AG04449 (cell line): Measurements from ENCODE around the gene FZD4.
"Not testable (repeated sequence)": the region's sequence is repeated elsewhere in the genome, so short reads cannot be mapped to it uniquely, and the experiment has no call there.

ENCODE experiments used
- CTCF ChIA-PET: fragments of 350-600 bp; formaldehyde crosslinking; extraction: SDS; loops from one replicate; lab custom pipeline; 2021; ENCODE audit warnings: antibody characterized with exemption; lab: Yijun Ruan, JAX
- POLR2A ChIA-PET: fragments of 400-600, 350-600 bp; formaldehyde crosslinking; extraction: SDS; loops from one replicate; lab custom pipeline; 2020; ENCODE audit warnings: antibody characterized with exemption, inconsistent platforms; lab: Yijun Ruan, JAX
- DNase-seq: peaks from one replicate; pipeline ENCODE4 v3.0.0-alpha.2; 2010; ENCODE audit warnings: low read depth, low spot score
- H3K4me3 ChIP-seq: 2 replicates; pipeline ENCODE4 v1.5.1; 2011; ENCODE audit warnings: low read depth, mild to moderate bottlenecking, control low read depth, low read length
- TF ChIP-seq, protein P1 (sequence below): IDR thresholded peaks from one replicate; pipeline ENCODE4 v1.5.1; 2011; ENCODE audit warnings: mild to moderate bottlenecking, moderate library complexity, low read length, control low read depth, inconsistent platforms; ENCODE audit not compliant: insufficient read depth; ENCODE audit errors: missing control alignments

FZD4 gene

DNA sequence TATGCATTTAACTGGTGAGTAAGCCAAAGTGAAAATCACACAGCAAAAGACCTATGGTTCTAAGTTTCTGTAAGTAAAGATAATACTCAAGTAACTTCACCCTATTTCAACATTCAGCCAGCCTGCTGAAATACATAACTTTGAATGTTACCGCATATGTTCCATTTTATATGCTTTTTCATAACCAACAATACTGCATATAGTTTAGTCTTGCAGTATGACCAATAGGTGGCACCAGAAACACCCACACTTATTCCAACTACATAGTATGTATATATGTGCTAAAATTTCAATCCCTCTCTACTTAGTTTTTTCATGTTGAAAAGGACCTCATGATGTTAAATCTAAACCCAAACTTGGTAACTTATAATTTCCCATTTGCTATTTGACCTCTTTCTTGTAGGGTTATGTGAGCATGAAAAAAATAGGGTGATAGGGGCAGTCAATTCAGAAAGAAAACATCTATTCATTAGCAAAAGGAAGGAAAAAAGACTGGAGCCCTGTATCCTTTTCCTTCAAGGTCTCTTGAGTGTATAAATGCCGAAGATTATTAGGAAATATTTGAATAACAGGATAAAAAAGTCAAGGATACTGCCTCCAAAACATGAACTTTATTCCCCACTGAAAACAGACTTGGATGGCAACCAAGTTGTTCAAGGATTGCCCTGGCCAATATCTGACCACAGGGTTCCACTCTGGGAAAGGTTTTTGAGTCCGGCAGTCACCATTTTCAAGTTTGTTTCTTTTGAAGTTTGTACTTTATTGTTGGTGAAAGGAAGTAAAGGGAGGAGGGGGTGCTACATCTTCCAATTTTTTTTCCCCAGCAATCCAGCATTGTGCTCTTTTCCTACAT lies 23.8 kb upstream of the FZD4 start:
- POLR2A ChIA-PET: no interaction called here
- TF ChIP-seq, protein P1, sequence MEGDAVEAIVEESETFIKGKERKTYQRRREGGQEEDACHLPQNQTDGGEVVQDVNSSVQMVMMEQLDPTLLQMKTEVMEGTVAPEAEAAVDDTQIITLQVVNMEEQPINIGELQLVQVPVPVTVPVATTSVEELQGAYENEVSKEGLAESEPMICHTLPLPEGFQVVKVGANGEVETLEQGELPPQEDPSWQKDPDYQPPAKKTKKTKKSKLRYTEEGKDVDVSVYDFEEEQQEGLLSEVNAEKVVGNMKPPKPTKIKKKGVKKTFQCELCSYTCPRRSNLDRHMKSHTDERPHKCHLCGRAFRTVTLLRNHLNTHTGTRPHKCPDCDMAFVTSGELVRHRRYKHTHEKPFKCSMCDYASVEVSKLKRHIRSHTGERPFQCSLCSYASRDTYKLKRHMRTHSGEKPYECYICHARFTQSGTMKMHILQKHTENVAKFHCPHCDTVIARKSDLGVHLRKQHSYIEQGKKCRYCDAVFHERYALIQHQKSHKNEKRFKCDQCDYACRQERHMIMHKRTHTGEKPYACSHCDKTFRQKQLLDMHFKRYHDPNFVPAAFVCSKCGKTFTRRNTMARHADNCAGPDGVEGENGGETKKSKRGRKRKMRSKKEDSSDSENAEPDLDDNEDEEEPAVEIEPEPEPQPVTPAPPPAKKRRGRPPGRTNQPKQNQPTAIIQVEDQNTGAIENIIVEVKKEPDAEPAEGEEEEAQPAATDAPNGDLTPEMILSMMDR: peak; percentile 40
- no peak for DNase-seq
- no peak overlapping the region for H3K4me3 ChIP-seq
- CTCF ChIA-PET: interaction anchor here (1.1 to 2.7 kb wide), 3 partner anchors 40 to 311 kb away, joined by 4 to 10 read pairs (median 6); no protein-coding TSS in a partner anchor

DNA sequence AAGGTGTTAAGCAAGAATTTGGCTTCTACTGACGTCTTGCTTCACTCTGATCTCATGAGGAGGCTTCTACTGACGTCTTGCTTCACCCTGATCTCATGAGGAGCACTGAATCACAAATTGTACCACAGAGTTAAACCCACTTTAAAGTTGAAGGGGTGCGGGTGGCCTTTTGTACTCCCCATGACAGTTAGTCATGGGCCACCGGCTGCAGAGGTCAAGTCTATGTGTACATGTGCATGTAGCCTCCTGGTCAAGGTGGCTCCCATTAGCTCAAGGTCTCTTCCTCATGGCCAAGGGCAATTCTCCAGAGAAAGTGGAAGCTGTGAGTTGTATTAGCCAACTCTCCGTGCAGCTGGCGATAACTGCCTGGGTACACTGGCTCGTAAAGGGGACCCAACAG lies 23.1 kb upstream of the FZD4 start:
- no peak overlapping the region for H3K4me3 ChIP-seq
- ChIA-PET CTCF (interaction anchor here (1.1 kb wide), 1 partner anchor 312 kb away, joined by 4 read pairs; no protein-coding TSS in a partner anchor), POLR2A (no interaction called here)
- DNase-seq: no peak
- TF ChIP-seq, protein P1: no peak

DNA sequence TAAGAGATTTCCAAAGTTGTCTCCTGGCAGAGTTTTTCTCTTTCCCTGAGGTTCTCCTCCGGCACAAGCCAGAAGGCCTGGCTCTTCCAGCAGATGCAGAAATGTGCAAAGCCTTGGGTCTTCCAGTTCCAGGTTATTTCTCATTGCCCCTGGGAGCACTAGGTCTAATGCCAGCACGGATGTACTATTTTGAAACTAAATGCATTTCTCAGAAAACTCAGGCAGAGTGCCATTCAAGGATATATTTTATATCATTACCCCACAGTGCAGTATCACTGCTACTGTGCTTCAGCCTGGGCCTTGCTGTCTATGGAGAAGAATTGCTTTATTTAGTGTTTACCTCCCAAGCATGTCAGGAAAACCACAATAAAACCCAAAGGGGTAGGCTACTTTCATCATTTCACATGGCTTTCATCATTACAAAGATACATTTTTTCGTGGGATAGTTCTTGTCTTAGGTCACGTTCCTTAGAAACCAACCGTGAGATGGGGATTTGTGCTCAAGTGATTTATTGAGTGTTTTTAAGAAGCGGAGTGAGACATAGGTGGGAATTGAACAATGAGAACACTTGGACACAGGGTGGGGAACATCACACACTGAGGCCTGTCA lies 22.4 kb upstream of the FZD4 start:
- H3K4me3 ChIP-seq: no peak overlapping the region
- POLR2A ChIA-PET: no interaction called here
- CTCF ChIA-PET: interaction anchor here (0.7 to 2.0 kb wide), 12 partner anchors 9 to 322 kb away, joined by 3 to 12 read pairs (median 4); no protein-coding TSS in a partner anchor
- TF ChIP-seq, protein P1: no peak
- DNase-seq: no peak

DNA sequence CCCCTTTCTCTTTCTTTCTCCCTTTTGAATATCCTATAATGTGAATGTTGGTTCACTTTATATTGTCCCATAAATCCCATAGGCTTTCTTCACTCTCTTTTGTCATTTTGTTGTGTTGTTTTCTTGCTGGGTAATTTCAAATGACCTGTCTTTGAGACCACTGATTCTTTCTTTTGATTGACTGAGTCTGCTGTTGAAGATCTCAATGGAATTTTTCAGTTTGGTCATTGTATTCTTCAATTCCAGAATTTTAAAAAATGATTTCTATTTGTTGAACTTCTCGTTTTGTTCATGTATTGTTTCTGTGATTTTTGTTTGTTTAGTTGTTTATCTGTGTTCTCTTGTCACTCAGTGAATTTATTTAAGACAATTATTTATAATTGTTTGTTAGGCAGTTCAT lies 17.5 kb upstream of the FZD4 start:
- ChIA-PET POLR2A (no interaction called here), CTCF (interaction anchor here (0.8 to 2.4 kb wide), 2 partner anchors 29 to 317 kb away, joined by 3 to 12 read pairs; no protein-coding TSS in a partner anchor)
- no peak for DNase-seq
- TF ChIP-seq, protein P1: no peak
- H3K4me3 ChIP-seq: no peak overlapping the region

DNA sequence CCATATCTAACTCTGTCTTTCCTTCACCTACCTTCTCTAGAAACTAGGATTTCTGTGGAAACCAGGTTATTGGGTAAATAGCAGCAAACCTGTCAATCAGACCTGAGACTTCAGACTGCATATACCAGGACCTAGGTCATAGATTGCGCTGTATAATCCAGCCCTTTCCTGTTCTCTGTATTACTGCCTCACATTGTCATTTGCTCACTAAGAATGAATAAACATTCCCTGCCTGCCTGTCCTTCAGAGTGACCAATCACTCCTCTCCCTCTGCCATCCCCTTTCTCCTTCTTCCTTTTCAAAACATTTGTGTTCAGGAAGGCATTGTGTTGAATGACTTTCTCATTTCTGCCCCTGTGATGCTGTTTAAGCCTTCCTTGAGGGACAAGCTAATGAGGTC lies 14.1 kb upstream of the FZD4 start:
- ChIA-PET POLR2A (no interaction called here), CTCF (no interaction called here)
- no peak for DNase-seq
- TF ChIP-seq, protein P1: no peak
- H3K4me3 ChIP-seq: no peak overlapping the region

DNA sequence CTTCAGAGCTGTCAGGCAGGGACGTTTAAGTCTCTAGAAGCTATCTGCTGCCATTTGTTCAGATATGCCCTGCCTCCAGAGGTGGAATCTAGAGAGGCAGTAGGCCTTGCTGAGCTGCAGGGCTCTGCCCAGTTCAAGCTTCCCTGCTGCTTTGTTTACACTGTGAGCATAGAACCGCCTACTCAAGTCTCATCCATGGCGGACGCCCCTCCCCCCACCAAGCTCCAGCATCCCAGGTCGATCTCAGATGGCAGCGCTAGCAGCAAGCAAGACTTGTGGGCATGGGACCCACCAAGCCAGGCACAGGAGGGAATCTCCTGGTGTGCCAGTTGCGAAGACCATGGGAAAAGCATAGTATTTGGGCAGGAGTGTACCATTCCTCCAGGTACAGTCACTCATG lies 12.4 kb upstream of the FZD4 start:
- CTCF ChIA-PET: interaction anchor here (0.8 kb wide), 1 partner anchor 8 kb away, joined by 3 read pairs; no protein-coding TSS in a partner anchor
- H3K4me3 ChIP-seq, POLR2A ChIA-PET, DNase-seq: not testable (repeated sequence)
